NCI-H82 treated with DMSO at 0.1 percent for 48 hours (cell line): ENCODE data around the gene NMRAL1.
A peak's percentile ranks its signal among the peaks of the same experiment; 100 is the strongest.

Experiments used
- DNase-seq: peaks from one replicate; lab custom pipeline; 2025; ENCODE audit not compliant: unreplicated experiment; lab: John Stamatoyannopoulos, UW

NMRAL1 gene

DNA sequence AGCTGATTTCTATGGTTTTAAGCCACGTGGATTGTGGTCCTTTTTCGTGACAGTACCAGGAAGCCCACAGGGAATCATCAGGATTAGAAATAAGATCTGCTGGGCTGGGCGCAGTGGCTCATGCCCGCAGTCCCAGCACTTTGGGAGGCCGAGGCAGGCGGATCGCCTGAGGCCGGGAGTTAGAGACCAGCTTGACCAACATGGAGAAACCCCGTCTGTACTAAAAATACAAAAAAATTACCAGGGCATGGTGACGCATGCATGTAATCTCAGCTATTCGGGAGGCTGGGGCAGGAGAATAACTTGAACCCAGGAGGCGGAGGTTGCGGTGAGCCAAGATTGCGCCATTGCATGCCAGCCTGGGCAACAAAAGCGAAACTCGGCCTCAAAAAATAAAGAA lies 6.5 kb downstream of the NMRAL1 start:
- no peak for DNase-seq

DNA sequence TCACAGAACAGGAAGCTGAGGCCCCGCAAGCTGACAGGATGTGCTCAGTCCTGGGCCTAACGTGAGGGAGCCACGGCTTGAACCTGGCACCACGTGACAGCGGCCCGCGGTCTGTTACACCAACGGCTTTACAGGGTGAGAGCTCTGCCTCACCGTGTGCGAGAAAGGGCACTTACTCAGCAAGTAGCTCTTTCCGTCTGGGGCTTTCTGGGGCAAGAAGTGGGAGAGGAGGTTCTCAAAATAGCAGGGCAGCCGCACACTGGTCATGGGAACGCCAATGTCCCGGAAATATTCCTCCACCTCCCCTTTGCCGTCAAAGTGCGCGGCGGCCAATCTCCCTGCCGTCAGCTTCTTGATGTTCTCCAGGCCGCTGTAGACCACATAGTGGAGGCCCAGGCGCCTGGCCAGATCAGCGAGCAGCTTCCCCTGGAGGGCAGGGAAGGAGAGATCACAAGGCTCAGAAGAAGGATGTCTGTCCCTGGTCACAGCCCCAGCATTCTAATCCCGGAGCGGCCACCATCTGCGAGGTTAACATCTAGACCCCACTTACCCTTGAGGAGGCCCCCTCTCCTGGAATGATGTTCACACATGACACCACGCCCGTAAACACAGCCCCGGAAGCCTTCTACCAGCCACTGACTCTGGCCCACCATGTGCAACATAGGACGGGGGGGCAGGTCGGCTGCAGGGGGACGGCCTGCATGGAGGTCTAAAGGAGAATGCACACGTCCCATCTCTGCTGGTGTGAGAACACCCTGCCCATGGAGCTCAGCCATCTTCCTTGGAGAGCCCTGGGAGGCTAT lies 8.2 kb downstream of the NMRAL1 start:
- no peak for DNase-seq

GRCh38 chr16:4463522-4464163 lies 10.8 kb downstream of the NMRAL1 start:
- no peak for DNase-seq

DNA sequence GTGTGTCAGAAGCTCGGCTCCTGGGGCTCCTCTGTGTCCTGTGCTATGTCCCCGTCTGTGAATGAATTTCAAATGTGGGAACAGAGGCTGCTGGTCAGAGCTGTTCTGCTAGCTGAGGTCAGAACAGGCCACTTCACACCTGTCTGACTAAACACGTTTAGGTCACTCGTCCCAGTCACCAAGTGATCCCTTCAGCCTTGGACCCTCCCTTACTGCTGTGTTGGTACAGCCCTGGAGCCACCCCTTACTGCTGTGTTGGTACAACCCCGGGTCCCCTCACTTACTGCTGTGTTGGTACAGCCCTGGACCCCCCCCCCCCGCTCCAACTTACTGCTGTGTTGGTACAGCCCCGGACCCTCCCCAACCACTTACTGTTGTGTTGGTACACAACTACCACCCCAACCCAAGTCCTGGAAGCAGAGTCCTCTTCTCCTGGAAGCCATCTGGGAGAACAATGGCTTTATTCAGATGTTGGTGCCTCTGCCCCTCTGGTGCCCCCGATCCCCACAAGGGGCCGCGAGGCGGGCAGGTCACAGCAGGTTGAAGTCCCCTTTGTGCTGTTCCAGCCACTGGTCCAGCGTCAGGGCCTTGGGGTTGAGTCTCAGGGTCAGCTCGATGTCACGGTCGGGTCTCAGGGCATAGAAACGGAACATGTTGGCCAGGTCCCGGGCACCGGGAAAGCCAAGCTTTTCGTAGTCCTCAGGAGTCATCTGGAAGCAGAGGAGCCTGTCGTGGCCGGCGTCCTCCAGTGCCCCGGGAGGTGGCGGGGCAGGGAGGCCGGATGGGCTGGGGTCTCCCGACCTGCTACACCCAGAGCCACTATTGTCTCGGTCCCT lies 13.0 kb downstream of the NMRAL1 start:
- peak; percentile 52 for DNase-seq

DNA sequence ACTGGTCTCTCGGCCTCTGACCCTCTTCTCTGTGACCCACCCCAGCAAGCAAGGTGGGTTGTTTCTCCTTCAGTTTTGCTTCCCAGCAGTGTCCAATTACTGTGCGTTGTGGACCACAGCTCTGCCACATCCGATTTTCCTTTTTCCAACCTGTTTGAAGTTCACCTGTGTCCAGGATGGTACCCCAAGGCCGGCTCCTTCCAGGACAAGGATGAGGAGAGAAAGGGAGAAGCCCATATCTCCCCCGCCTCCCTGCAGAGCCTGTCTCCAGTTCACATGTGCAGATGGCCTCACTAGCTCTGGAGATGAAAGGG lies 13.5 kb downstream of the NMRAL1 start:
- DNase-seq: no peak

DNA sequence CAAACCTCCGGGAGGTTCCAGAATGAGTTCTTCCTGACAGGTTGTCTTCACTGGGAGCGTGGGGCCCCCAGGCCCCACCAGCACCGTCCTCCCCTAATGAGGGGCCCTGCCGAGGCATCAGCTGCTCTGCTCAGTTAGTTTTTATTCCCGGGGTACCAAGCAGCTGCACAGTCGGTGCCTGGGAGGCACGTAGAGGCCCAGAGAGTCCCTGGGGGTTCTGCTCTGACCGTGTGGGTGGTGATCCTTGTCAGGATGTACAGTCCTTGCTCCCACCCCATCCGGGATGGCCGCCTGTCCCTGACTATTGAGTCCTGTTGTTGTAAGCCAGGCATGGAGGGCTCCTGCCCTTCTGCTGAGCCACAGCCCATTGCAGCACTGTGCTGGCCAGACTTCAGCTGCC lies 18.5 kb downstream of the NMRAL1 start:
- DNase-seq: no peak

- no peak for DNase-seq
These were observed 19.3 kb downstream of the NMRAL1 start for GRCh38 chr16:4455081-4455480.

DNA sequence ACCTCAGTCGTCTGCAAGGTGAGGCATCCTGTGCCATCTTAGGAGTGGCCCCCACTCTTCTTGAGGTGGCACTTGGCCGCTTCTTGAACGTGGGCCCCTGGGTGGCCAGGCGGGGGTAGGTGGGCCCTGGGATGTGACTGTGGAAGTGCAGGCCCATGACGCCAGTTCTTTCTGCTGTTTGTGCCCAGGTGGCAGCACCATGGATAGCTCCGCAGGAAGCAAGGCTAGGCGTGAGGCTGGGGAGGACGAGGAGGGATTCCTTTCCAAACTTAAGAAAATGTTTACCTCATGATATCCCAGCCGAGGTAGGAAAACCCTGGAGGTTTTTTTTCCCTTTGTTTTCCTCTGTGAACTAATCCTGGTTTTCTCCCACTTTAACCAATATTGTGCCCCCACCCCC lies 19.8 kb downstream of the NMRAL1 start:
- no peak for DNase-seq

DNA sequence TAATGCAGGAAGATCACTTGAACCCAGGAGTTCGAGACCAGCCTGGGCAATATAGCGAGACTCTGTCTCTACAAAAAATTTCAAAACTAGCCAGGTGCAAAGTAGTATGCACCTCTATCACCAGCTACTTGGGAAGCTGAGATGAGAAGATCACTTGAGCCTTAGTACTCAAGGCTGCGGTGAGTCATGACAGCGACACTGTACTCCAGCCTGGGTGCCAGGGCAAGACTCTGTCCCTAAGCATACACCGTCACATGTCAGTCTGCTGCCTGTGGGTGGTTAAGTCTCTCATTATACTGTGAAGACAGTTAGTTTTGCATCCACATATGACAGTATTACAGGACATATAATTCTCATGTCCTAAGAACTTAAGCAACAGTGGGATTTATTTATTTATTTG lies 21.8 kb downstream of the NMRAL1 start:
- DNase-seq: no peak

DNA sequence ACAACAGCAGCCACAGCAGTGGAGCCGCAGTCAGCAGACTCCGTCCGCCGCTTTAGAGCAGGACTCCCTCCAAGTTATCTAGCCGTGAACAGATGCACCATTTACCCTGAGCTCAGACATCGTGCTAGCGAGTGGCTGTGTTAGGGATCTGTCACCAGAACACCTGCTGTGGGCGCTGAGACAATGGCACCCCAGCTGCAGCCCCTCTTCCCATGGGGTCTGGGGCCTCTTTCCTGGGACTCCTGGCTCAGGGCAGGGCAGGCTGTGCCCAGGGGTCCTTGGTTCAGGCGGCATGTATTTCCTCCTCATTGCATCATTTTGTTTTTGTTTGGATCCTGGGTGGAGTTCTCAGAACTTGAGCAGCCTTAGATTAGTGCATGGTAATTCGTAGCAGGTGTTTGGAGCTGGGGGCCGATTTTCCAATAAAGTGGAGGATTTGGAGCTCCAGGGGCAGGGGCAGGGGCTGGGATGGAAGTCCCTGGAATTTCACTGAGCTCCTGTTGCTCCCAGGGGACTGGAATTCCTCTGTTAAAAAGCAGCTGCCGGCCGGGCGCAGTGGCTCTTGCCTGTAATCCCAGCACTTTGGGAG lies 23.4 kb downstream of the NMRAL1 start:
- DNase-seq: no peak

DNA sequence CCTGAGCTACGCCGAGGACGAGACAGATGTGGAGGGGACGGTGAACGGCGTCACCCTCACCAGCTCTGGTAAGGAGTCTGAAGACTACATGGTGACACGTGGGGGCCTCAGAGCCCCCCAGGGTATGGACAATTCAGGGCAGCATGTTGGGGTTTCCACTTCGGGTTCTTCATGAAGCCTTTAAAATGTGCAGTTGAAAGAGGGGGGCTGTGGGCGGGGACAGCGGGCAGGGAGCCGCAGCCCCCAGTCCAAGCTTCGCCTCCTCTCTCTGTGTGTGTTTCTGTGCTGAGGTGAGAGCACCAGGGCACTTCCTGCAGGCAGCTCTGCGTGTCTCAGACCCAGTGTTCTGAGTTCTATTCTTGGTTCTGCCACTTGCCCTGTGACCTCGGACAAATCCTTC lies 24.0 kb downstream of the NMRAL1 start:
- DNase-seq: no peak

- no peak for DNase-seq
These were observed 30.4 kb downstream of the NMRAL1 start for GRCh38 chr16:4443986-4444385.

DNA sequence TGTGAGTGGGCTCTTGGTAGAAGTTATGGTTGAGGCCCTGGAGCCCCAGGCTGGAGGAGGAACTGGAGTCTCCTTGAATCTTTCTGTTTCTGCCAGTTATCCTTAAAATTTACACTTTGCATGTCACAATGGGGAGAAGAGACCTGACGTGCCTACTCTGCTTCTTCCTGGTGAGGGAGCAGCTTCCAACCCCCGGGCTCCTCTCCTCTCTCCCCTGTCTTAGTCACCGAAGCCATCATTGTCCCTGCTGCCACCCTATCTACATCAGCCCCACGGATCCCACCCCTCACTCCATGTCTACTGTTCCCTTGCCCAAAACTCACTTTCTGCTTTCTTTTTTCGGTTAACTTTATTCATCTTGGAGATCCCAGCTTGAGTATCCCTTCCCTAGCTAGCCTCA lies 31.2 kb downstream of the NMRAL1 start:
- DNase-seq: no peak

GRCh38 chr16:4442371-4442770 lies 32.1 kb downstream of the NMRAL1 start:
- DNase-seq: no peak

DNA sequence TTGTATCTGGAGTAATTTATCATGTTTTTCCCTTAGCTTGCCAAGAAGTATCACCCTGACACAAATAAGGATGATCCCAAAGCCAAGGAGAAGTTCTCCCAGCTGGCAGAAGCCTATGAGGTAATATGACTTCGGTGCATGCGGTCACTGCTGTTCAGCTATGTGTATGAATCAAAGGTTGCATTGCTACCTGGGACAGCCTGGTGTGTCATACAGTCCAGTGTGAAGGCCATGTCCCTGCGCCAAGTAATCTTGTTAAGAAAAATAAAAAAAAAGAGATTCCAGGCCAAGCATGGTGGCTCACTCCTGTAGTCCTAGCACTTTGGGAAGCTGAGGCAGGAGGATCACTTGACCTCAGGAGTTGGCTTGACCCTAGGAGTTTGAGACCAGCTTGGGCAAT lies 37.1 kb downstream of the NMRAL1 start:
- DNase-seq: no peak

- DNase-seq: no peak
These were observed 38.9 kb downstream of the NMRAL1 start for GRCh38 chr16:4435337-4436067.

DNA sequence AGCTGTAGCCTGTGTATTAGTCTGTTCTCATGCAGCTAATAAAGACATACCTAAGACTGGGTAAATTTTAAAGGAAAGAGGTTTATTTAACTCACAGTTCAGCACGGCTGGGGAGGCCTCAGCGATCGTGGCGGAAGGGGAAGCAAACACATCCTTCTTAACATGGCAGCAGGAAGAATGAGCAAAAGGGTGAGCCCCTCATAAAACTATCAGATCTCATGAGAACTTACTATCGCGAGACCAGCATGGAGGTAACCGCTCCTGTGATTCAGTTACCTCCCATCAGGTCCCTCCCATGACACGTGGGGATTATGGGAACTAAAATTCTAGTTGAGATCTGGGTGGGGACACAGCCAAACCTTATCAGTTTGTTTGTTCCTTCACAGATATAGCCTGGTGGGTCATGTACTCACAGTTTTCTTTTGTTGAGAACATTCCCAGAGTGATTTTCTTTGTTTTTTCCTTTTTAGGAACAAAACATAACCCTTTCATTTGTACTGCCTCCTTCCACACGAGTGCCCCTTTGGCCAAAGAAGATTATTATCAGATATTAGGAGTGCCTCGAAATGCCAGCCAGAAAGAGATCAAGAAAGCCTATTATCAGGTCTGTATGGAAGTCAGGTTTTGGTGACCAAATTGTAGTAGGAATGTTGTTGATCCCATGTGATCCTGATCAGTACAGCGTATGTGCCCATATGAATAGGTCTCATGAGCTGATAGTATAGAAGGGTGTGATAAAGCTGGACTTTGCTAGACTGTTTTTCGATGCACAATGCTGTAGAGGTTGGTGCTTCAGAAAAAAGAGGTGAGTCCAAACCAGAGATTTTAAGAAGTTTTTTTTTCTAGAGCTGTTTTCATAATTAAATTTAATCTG lies 40.3 kb downstream of the NMRAL1 start:
- DNase-seq: no peak

- no peak for DNase-seq
These were observed 41.2 kb downstream of the NMRAL1 start for GRCh38 chr16:4433228-4433627.

DNA sequence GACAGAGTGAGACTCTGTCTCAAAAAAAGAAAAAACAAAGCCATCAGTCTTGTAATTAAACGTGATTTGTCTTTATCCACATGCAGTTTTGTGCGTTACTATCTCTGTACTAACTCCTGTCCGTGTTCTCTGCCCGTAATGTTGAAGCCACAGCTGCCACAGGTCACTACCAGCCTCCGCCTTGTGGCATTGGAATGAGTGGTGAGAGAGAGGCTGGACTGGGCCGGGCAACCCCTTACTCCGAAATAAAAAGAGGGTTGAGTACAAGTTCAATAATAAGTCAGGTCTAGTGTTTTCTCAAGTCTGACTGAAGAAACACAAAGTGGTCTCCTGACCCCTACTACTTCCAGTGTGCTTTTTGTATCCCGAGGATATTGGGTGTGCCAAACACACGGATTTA lies 43.4 kb downstream of the NMRAL1 start:
- no peak for DNase-seq

GRCh38 chr16:4428500-4428899 lies 45.9 kb downstream of the NMRAL1 start:
- DNase-seq: no peak
